H1 (cell line): ENCODE measurements around the gene SH3TC2. TPM values are rescaled to one million over a fixed set of nuclear protein-coding genes. Genes with fewer than 3 reads are reported as not detected.

Experiments
- CTCF ChIA-PET: fragments of 300-600 bp; sonication (Branson Sonifier 250); formaldehyde crosslinking; loops from one replicate; lab custom pipeline; 2021; ENCODE audit not compliant: partially characterized antibody; lab: Charles Lee
- POLR2A ChIA-PET: fragments of 300-600 bp; sonication (Branson Sonifier 250); formaldehyde crosslinking; loops from one replicate; lab custom pipeline; 2021; ENCODE audit warnings: inconsistent platforms; ENCODE audit not compliant: partially characterized antibody; lab: Charles Lee
- DNase-seq, 2 experiments: peaks; one replicate each; pipeline versions ENCODE4 v3.0.0 to v3.0.0-alpha.2; 2010 to 2022; ENCODE audit warnings: low spot score in 2 of 2, low read depth in 1 of 2, mixed read lengths in 1 of 2
- FAIRE-seq: peaks from 2 replicates; lab custom pipeline; 2011; peaks lifted over from hg19 to GRCh38; lab: Jason Lieb, UNC
- H2AFZ ChIP-seq: 2 replicates; pipeline ENCODE4 v1.8.1; 2012; ENCODE audit warnings: low read length, inconsistent platforms
- H2AK5ac ChIP-seq: 2 replicates; pipeline ENCODE4 v1.6.1; 2013; ENCODE audit warnings: low read depth, low read length
- H2BK120ac ChIP-seq: replicated peaks from 2 replicates; pipeline ENCODE3; 2013; ENCODE audit warnings: low read depth, low read length, inconsistent platforms
- H2BK12ac ChIP-seq: 2 replicates; pipeline ENCODE4 v1.6.1; 2013; ENCODE audit warnings: low read depth, low read length
- H2BK15ac ChIP-seq: 2 replicates; pipeline ENCODE4 v1.6.1; 2013; ENCODE audit warnings: low read length
- H2BK20ac ChIP-seq: 2 replicates; pipeline ENCODE4 v1.6.1; 2013; ENCODE audit warnings: low read length
- H2BK5ac ChIP-seq: 2 replicates; pipeline ENCODE4 v1.6.1; 2013; ENCODE audit warnings: low read depth, low read length
- H3K14ac ChIP-seq: 2 replicates; pipeline ENCODE4 v1.6.1; 2013; ENCODE audit warnings: inconsistent platforms; ENCODE audit not compliant: insufficient read length
- H3K18ac ChIP-seq: 2 replicates; pipeline ENCODE4 v1.6.1; 2013; ENCODE audit warnings: low read length; ENCODE audit errors: extremely low read depth
- H3K23ac ChIP-seq: 2 replicates; pipeline ENCODE4 v1.6.1; 2013; ENCODE audit warnings: inconsistent platforms; ENCODE audit not compliant: insufficient read length
- H3K23me2 ChIP-seq: 2 replicates; pipeline ENCODE4 v1.6.1; 2013; ENCODE audit warnings: low read depth, low read length
- H3K27ac ChIP-seq: 2 replicates; pipeline ENCODE4 v1.6.1; 2011; ENCODE audit warnings: low read depth, low read length, inconsistent platforms
- H3K27me3 ChIP-seq, 4 experiments: replicated peaks in 1 of 4; 1 replicate in 1 of 4; 2 replicates in 3 of 4; pipeline versions ENCODE4 v1.6.1 to v1.8.1; 2011 to 2013; ENCODE audit warnings: low read length in 3 of 4, mild to moderate bottlenecking in 3 of 4, inconsistent platforms in 2 of 4, mixed read lengths in 2 of 4, moderate library complexity in 1 of 4; ENCODE audit not compliant: control insufficient read depth in 3 of 4, insufficient read depth in 3 of 4; ENCODE audit errors: extremely low read depth in 1 of 4
- H3K36me3 ChIP-seq, 4 experiments: 2 replicates each; pipeline versions ENCODE4 v1.6.1 to v1.8.1; 2011 to 2013; ENCODE audit warnings: mild to moderate bottlenecking in 4 of 4, low read length in 3 of 4, moderate library complexity in 2 of 4, control low read depth in 1 of 4, inconsistent platforms in 1 of 4; ENCODE audit not compliant: insufficient read depth in 4 of 4, control insufficient read depth in 2 of 4
- H3K4ac ChIP-seq: replicated peaks from 2 replicates; pipeline ENCODE3; 2013; ENCODE audit warnings: low read length, low read depth, mixed read lengths, inconsistent platforms; ENCODE audit not compliant: insufficient read length
- H3K4me1 ChIP-seq, 4 experiments: replicated peaks in 1 of 4; 1 replicate in 1 of 4; 2 replicates in 3 of 4; pipeline versions ENCODE4 v1.6.1 to v1.8.1; 2011 to 2013; ENCODE audit warnings: low read length in 3 of 4, inconsistent platforms in 2 of 4, mixed read lengths in 1 of 4; ENCODE audit not compliant: insufficient read depth in 4 of 4, control insufficient read depth in 3 of 4
- H3K4me2 ChIP-seq, 2 experiments: 2 replicates each; pipeline versions ENCODE4 v1.6.1 to v1.8.1; 2011 to 2013; ENCODE audit warnings: low read depth in 2 of 2, low read length in 2 of 2, control low read depth in 1 of 2, inconsistent platforms in 1 of 2, mild to moderate bottlenecking in 1 of 2; ENCODE audit not compliant: insufficient read depth in 1 of 2
- H3K4me3 ChIP-seq, 4 experiments: fragments of 200-600, 300-600 bp in 1 of 4; sonication (generic), shearing (Covaris generic), sonication (Bioruptor Twin) in 1 of 4; 2 replicates each; pipeline versions ENCODE4 v1.5.1 to v1.8.1; 2011 to 2016; ENCODE audit warnings: low read length in 4 of 4, low read depth in 3 of 4, control low read depth in 2 of 4, inconsistent platforms in 2 of 4, mild to moderate bottlenecking in 2 of 4, mixed read lengths in 1 of 4, moderate library complexity in 1 of 4; ENCODE audit not compliant: insufficient read depth in 2 of 4; ENCODE audit errors: extremely low read depth in 1 of 4
- H3K56ac ChIP-seq: replicated peaks from 2 replicates; pipeline ENCODE3; 2013; ENCODE audit warnings: low read depth, mild to moderate bottlenecking, mixed read lengths, low read length, inconsistent platforms; ENCODE audit not compliant: insufficient read length
- H3K79me1 ChIP-seq: 2 replicates; pipeline ENCODE4 v1.6.1; 2013; ENCODE audit warnings: low read depth, low read length, control low read depth
- H3K79me2 ChIP-seq, 2 experiments: 2 replicates each; pipeline versions ENCODE4 v1.6.1 to v1.8.1; 2012 to 2013; ENCODE audit warnings: low read length in 2 of 2, mild to moderate bottlenecking in 2 of 2, inconsistent platforms in 1 of 2; ENCODE audit not compliant: insufficient read depth in 2 of 2, control insufficient read depth in 1 of 2
- H3K9ac ChIP-seq, 4 experiments: replicated peaks in 1 of 4; 1 replicate in 1 of 4; 2 replicates in 3 of 4; pipeline versions ENCODE4 v1.6.1 to v1.8.1; 2011 to 2013; ENCODE audit warnings: low read depth in 3 of 4, low read length in 3 of 4, control low read depth in 2 of 4, mild to moderate bottlenecking in 2 of 4, moderate library complexity in 2 of 4, inconsistent platforms in 1 of 4; ENCODE audit errors: extremely low read depth in 1 of 4
- H3K9me3 ChIP-seq, 2 experiments: 2 replicates each; pipeline versions ENCODE4 v1.6.1 to v1.8.1; 2012 to 2013; ENCODE audit warnings: mild to moderate bottlenecking in 2 of 2, moderate library complexity in 2 of 2, control low read depth in 1 of 2, inconsistent platforms in 1 of 2, low read depth in 1 of 2, low read length in 1 of 2, mixed read lengths in 1 of 2; ENCODE audit not compliant: insufficient read depth in 2 of 2
- H4K20me1 ChIP-seq, 2 experiments: replicated peaks in 1 of 2; 2 replicates each; pipeline versions ENCODE3 to v1.8.1; 2011 to 2013; ENCODE audit warnings: inconsistent platforms in 2 of 2, low read length in 2 of 2, mild to moderate bottlenecking in 1 of 2; ENCODE audit not compliant: insufficient read depth in 2 of 2, control insufficient read depth in 1 of 2
- H4K5ac ChIP-seq: 2 replicates; pipeline ENCODE4 v1.6.1; 2013; ENCODE audit warnings: low read length, low read depth, mixed read lengths, inconsistent platforms; ENCODE audit not compliant: insufficient read length
- H4K8ac ChIP-seq: 2 replicates; pipeline ENCODE4 v1.8.0; 2013; ENCODE audit warnings: mild to moderate bottlenecking, moderate library complexity, low read length, inconsistent platforms; ENCODE audit not compliant: insufficient read depth; ENCODE audit errors: extremely low read depth
- H4K91ac ChIP-seq: replicated peaks from 2 replicates; pipeline ENCODE3; 2013; ENCODE audit warnings: low read length, mixed read lengths, inconsistent platforms; ENCODE audit not compliant: insufficient read length
- ASH2L ChIP-seq: fragments of 200-600, 300-600 bp; sonication (generic); IDR thresholded peaks from one replicate; pipeline ENCODE4 v1.7.1; 2017; ENCODE audit warnings: low read length
- EP300 ChIP-seq, 2 experiments: IDR thresholded peaks; 1 replicate in 1 of 2; 2 replicates in 1 of 2; pipeline ENCODE4 v1.6.1; 2011 to 2012; ENCODE audit warnings: low read depth in 2 of 2, low read length in 2 of 2, mild to moderate bottlenecking in 2 of 2, borderline replicate concordance in 1 of 2, inconsistent platforms in 1 of 2, moderate library complexity in 1 of 2
- HDAC2 ChIP-seq, 2 experiments: fragments of 300-600 bp in 1 of 2; sonication (generic) in 1 of 2; IDR thresholded peaks; 2 replicates each; pipeline ENCODE4 v1.6.1; 2011 to 2012; ENCODE audit warnings: low read depth in 2 of 2, low read length in 2 of 2, mild to moderate bottlenecking in 2 of 2, moderate library complexity in 2 of 2, borderline replicate concordance in 1 of 2, inconsistent platforms in 1 of 2
- KDM5A ChIP-seq: fragments of 200-600 bp; IDR thresholded peaks from 2 replicates; pipeline ENCODE4 v1.7.1; 2012; ENCODE audit warnings: mild to moderate bottlenecking, low read length, inconsistent platforms, mixed read lengths
- MAFK ChIP-seq: IDR thresholded peaks from 2 replicates; pipeline ENCODE4 v1.6.1; 2012; ENCODE audit warnings: low read depth, mild to moderate bottlenecking, improper control_type of control experiment, low read length
- PHF8 ChIP-seq: fragments of 200-600 bp; sonication (generic); conservative IDR thresholded peaks from 2 replicates; pipeline ENCODE4 v1.7.1; 2012; ENCODE audit warnings: low read depth, mild to moderate bottlenecking, inconsistent platforms, low read length, moderate library complexity
- SIRT6 ChIP-seq: IDR thresholded peaks from one replicate; pipeline ENCODE4 v1.7.1; 2012; ENCODE audit warnings: low read length, inconsistent platforms
- SP1 ChIP-seq: IDR thresholded peaks from 2 replicates; pipeline ENCODE4 v1.6.1; 2011; ENCODE audit warnings: low read depth, low read length
- TAF1 ChIP-seq: IDR thresholded peaks from 2 replicates; pipeline ENCODE4 v1.6.1; 2011; ENCODE audit warnings: mild to moderate bottlenecking, low read depth, low read length
- TBP ChIP-seq: IDR thresholded peaks from 2 replicates; pipeline ENCODE4 v1.6.1; 2011; ENCODE audit warnings: low read depth, low read length, improper control_type of control experiment
- TEAD4 ChIP-seq: IDR thresholded peaks from 2 replicates; pipeline ENCODE4 v1.6.1; 2012; ENCODE audit warnings: low read depth, low read length, inconsistent platforms, mixed read lengths
- YY1 ChIP-seq: IDR thresholded peaks from 2 replicates; pipeline ENCODE4 v1.6.1; 2011; ENCODE audit warnings: low read depth, mild to moderate bottlenecking, low read length
- WGBS, 2 experiments: shearing (Covaris generic) in 1 of 2; methylation state at CpG; one replicate each; pipeline versions ENCODE4 v1.1.6 to v1.1.7; 2013 to 2015; ENCODE audit warnings: low lambda C conversion rate in 2 of 2, mixed read lengths in 2 of 2, inconsistent platforms in 1 of 2, low coverage in 1 of 2, missing lambda C conversion rate in 1 of 2; ENCODE audit not compliant: insufficient replicate concordance in 2 of 2, insufficient coverage in 1 of 2, insufficient read length in 1 of 2; ENCODE audit errors: extremely low coverage in 1 of 2, missing lambda C conversion rate in 1 of 2; 5-methylcytosine and 5-hydroxymethylcytosine counted together
- polyA plus RNA-seq, 7 experiments: library from polyadenylated mRNA; depleted of rRNA in 3 of 7; stranded (reverse) in 5 of 7; unstranded in 2 of 7; fragments of >200 nt in 5 of 7; fragments of 200-250 nt in 2 of 7; gene quantifications; 1 replicate in 5 of 7; 2 replicates in 1 of 7; 4 replicates in 1 of 7; pipeline versions ENCODE4 v1.2.1 to v1.2.3, GENCODE V29; 2011 to 2013; ENCODE audit warnings: missing spikeins in 2 of 7, mixed read lengths in 2 of 7
- total RNA-seq: library from RNA; stranded (reverse); fragmentation: NEBNext Ultra II Directional; extraction: Animal tissue kit (Norgen Biotek cat#: 25700); gene quantifications from 2 replicates; pipeline ENCODE4 v1.2.1, GENCODE V29; 2021

Gene SH3TC2
- total and polyA plus RNA-seq, 2 of the 8 experiments (the other 6 are each of a cell fraction or from before 2014, with no cell fraction given): 0.11 to 0.80 TPM

DNA sequence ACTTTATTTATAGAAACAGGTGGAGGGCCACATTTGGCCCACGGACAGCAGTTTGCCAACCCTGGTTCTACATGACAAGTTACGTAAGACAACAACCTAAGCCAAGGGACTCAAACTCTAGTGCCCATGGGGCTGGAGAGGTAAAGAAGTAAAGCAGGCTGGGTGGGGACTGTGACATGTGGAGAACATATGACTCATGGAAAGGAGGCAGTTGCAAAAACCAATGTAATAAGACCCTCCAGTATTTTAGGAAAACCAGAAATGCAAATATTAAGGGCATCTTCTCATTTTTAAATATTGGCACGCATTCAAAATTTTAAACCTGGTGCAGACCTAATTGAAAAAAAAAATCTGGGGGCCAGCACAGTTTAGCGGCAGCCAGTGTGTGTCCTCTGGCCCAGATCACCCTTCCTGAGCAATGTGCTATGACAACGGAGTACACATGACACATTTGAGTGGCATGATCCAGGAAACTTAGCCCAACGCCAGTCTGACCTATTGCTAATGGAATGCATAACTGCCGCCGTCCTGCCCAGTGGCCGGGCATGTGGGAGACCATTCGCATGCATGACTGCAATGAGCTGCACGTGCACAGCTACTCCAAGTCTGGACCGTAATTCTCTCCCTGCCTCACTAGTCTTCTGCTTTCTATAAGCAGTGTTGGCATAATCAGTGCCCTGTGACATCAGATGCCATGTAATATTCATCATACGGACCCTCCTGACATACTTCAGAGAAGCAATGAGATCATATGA lies 97.2 kb downstream of the SH3TC2 start:
- FAIRE-seq: no peak
- Histone ChIP-seq H3K4ac (peak overlapping the region; percentile 36), H3K23me2 (no peaks in the 10 kb centered on the region), H4K5ac (no peak overlapping the region), H3K36me3 (no peaks in the 10 kb centered on the region; a peak in 1 of 8 replicates), H3K27ac (no peak overlapping the region), H3K4me1 (no peaks in the 10 kb centered on the region; a peak in 2 of 7 replicates), H3K79me1 (no peaks in the 10 kb centered on the region), H4K20me1 (no peaks in the 10 kb centered on the region), H3K23ac (no peak overlapping the region), H2AK5ac (no peak overlapping the region), H2BK12ac (no peak overlapping the region), H3K4me3 (no peak overlapping the region), H3K56ac (no peak overlapping the region), H3K4me2 (no peak overlapping the region), H2BK120ac (no peak overlapping the region), H3K14ac (no peak overlapping the region), H2BK20ac (no peak overlapping the region), H3K9ac (no peak overlapping the region), H3K79me2 (no peaks in the 10 kb centered on the region), H2BK5ac (no peak overlapping the region), H4K91ac (no peak overlapping the region), H4K8ac (no peak overlapping the region), H2BK15ac (no peak overlapping the region), H3K18ac (no peak overlapping the region), H3K9me3 (no peaks in the 10 kb centered on the region), H2AFZ (no peak overlapping the region), H3K27me3 (no peaks in the 10 kb centered on the region)
- 89% methylated on average over 13 of the region's 13 CpGs; no CpG with 5 or more reads in 1 of the 2 experiments for WGBS, 2 experiments
- POLR2A ChIA-PET: interaction anchor here (1.0 kb wide), 1 partner anchor 14 kb away, joined by 3 read pairs; no protein-coding TSS in a partner anchor
- CTCF ChIA-PET: interaction anchor here (1.1 to 25.4 kb wide), 6 partner anchors 8 to 225 kb away, joined by 3 to 433 read pairs (median 24); no protein-coding TSS in a partner anchor
- TF ChIP-seq HDAC2 (IDR thresholded peaks at IDR 0.05; ENCODE audit: borderline replicate concordance in 1 of 2, low read depth in 2 of 2, low read length in 2 of 2) (no peak), MAFK (no peak), SIRT6 (no peak), TEAD4 (no peak), YY1 (no peak), EP300 (IDR thresholded peaks at IDR 0.05; ENCODE audit: borderline replicate concordance in 1 of 2, low read depth in 2 of 2, low read length in 2 of 2) (no peak), TAF1 (no peak), SP1 (no peak), TBP (no peak), ASH2L (no peak), KDM5A (no peak), PHF8 (no peak)
- no peak for DNase-seq
